ENCODE data around the gene NPIPB6.

GRCh38 chr16:28295276-28295675 is 68.0 kb downstream of the NPIPB6 start:
- TF ChIP-seq POLR2A (IDR thresholded peaks at IDR 0.05; ENCODE audit: low read length) (no peak), GATA1 (IDR thresholded peaks at IDR 0.05; ENCODE audit: low read depth, low read length) (no peak)

All from erythroblast (primary cell).